ENCODE results near the gene SSBP4.

- TF ChIP-seq POLR2A (IDR thresholded peaks at IDR 0.05) (no peak), CTCF (IDR thresholded peaks at IDR 0.05) (no peak)
These were observed 47.2 kb downstream of the SSBP4 start for GRCh38 chr19:18466354-18466753.
